Muscle of leg (tissue), 11 donors: ENCODE measurements around the gene SLC12A9. TPM values are rescaled to one million over a fixed set of nuclear protein-coding genes. Genes with fewer than 3 reads are reported as not detected.
"Not testable (repeated sequence)": the region's sequence is repeated elsewhere in the genome, so short reads cannot be mapped to it uniquely, and the experiment has no call there.

ENCODE experiments used
- DNase-seq: peaks from one replicate; pipeline ENCODE4 v3.0.0; 2013
- H3K27ac ChIP-seq: one replicate; pipeline ENCODE4 v1.5.1; 2013; ENCODE audit warnings: mild to moderate bottlenecking, low read length, control low read depth
- H3K27me3 ChIP-seq: one replicate; pipeline ENCODE4 v1.6.1; 2013; ENCODE audit warnings: low read length; ENCODE audit not compliant: control insufficient read depth, insufficient read depth
- H3K36me3 ChIP-seq: one replicate; pipeline ENCODE4 v1.6.1; 2013; ENCODE audit warnings: low read length; ENCODE audit not compliant: control insufficient read depth, insufficient read depth
- H3K4me1 ChIP-seq: one replicate; pipeline ENCODE4 v1.6.1; 2013; ENCODE audit warnings: low read length; ENCODE audit not compliant: control insufficient read depth, insufficient read depth
- H3K4me3 ChIP-seq: one replicate; pipeline ENCODE4 v1.5.1; 2013; ENCODE audit warnings: low read length, control low read depth
- H3K9me3 ChIP-seq: replicated peaks from 2 replicates; pipeline ENCODE4 v1.6.1; 2013; ENCODE audit warnings: low read depth, low read length; ENCODE audit not compliant: control insufficient read depth
- WGBS: methylation state at CpG from one replicate; pipeline ENCODE4 v1.1.5; 2013; ENCODE audit warnings: missing lambda C conversion rate; ENCODE audit not compliant: insufficient coverage; 5-methylcytosine and 5-hydroxymethylcytosine counted together
- polyA plus RNA-seq, 8 donors: library from polyadenylated mRNA; unstranded; fragments of 120-200 nt; gene quantifications; one replicate each; pipeline versions ENCODE4 v1.2.1 to v1.2.3, GENCODE V29; 2013; ENCODE audit warnings: inconsistent platforms in 1 of 8, low replicate concordance in 1 of 8; ENCODE audit not compliant: insufficient read length in 8 of 8, insufficient read depth in 1 of 8
- total RNA-seq: library from RNA; stranded (reverse); fragments of 120-200 nt; gene quantifications from one replicate; pipeline ENCODE4 v1.2.4, GENCODE V29; 2013

Gene SLC12A9
- total and polyA plus RNA-seq, 9 donors: 9.7 to 25.4 (median 18.4) TPM

DNA sequence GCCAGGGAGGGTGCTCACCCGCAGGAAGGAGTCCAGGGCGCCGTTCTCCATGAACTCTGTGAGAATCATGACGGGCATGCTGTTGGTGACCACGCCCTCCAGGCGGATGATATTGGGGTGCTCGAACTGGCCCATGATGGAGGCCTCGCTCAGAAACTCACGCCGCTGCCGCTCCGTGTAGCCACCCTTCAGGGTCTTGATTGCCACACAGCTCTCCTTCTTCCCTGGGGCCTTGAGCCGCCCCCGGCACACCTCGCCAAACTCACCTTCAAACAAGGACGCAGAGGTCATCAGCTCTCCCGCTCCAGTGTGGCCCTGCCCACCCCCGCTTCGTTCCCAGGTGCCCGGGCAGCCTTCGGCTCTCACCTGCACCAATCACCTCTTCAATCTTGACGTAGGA lies 39.8 kb upstream of the SLC12A9 start:
- Histone ChIP-seq H3K4me1 (no peaks in the 10 kb centered on the region), H3K9me3 (no peaks in the 10 kb centered on the region), H3K36me3 (peaks cover 81% of the 10 kb centered on the region), H3K4me3 (no peak overlapping the region), H3K27ac (no peak overlapping the region), H3K27me3 (no peaks in the 10 kb centered on the region)
- 94% methylated on average over 22 of the region's 22 CpGs for WGBS
- no peak for DNase-seq

DNA sequence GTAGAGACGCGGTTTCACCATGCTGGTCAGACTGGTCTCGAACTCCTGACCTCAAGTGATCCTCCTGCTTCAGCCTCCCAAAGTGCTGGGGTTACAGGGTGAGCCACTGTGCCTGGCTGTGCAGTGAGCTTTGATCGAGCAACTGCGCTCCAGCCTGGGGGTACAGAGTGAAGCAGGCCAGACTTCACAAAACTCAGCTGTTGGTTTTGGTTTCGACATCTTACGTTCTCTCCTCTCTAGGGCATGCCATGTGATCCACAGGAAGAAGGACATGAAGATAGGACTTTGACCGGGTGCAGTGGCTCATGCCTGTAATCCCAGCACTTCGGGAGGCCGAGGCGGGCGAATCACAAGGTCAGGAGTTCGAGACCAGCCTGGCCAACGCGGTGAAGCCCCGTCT lies 36.0 kb upstream of the SLC12A9 start:
- peaks cover 80% of the 10 kb centered on the region for H3K36me3 ChIP-seq
- not testable (repeated sequence) for H3K4me1 ChIP-seq, H3K4me3 ChIP-seq, H3K27ac ChIP-seq, DNase-seq, H3K27me3 ChIP-seq, H3K9me3 ChIP-seq
- 95% methylated on average over 10 of the region's 16 CpGs for WGBS

DNA sequence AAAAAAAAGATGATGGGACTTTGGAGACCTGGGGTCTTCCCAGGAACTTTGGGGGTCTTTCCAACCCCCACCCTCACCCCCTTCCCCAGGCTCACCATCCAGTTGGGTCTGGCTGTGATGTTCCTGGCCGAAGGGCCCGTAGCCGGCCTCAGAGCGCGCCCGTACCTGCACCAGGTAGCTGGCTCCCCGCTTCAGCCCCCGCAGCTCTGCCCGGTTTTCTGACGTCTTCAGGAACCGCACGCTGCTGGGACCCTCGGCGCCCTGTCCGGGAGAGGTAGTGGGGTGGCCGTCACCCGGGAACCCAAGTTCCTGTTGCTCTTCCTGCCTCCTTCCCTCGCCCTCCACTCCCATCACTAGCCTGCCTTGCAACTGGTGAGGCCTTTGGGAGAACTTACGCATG lies 35.4 kb upstream of the SLC12A9 start:
- Histone ChIP-seq H3K4me3 (no peak overlapping the region), H3K36me3 (peaks cover 85% of the 10 kb centered on the region)

DNA sequence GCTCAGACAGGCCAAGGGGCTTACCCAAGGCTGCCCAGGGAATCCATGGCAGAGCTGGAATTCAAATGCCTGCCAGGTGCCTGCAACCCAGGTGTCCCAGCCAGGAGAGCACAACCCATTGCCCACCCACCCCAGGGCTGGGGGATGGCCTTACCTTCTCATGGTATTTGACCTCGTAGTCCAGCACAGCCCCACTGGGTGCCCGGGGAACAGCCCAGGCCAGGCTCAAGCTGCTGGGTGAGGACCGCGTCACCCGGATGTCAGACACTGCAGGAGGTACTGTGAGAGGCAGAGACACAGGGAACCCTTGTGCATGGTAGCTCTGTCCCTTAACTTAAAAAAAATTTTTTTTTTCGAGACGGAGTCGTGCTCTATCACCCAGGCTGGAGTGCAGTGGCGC lies 34.1 kb upstream of the SLC12A9 start:
- 90% methylated on average over 8 of the region's 9 CpGs for WGBS
- Histone ChIP-seq H3K4me1 (no peaks in the 10 kb centered on the region), H3K27me3 (no peaks in the 10 kb centered on the region), H3K27ac (no peak overlapping the region), H3K9me3 (no peaks in the 10 kb centered on the region), H3K36me3 (peaks cover 88% of the 10 kb centered on the region), H3K4me3 (no peak overlapping the region)
- DNase-seq: no peak

More for the DNA sequence above, 35.4 kb upstream of the SLC12A9 start:
- no peaks in the 10 kb centered on the region for H3K27me3 ChIP-seq
- no peak for DNase-seq
- no peaks in the 10 kb centered on the region for H3K9me3 ChIP-seq
- no peaks in the 10 kb centered on the region for H3K4me1 ChIP-seq
- no peak overlapping the region for H3K27ac ChIP-seq
- WGBS: 95% methylated on average over 12 of the region's 19 CpGs

DNA sequence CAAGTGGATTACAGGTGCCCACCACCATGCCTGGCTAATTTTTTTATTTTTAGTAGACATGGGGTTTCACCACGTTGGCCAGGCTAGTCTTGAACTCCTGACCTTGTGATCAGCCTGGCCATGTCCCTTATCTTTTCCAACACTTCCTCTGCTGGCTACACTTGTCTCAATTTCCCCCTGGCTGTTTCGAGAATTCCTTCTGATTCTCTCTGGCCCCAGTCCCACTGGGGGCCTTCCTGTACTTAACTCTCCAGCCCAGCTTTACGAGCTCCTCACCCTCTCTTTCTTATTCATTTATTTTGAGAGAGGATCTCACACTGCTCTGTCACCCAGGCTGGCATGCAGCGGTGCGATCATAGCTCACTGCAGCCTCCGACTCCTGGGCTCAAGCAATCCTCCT lies 33.7 kb upstream of the SLC12A9 start:
- no peaks in the 10 kb centered on the region for H3K27me3 ChIP-seq
- WGBS: 86% methylated on average over 5 of the region's 6 CpGs
- no peaks in the 10 kb centered on the region for H3K4me1 ChIP-seq
- no peak overlapping the region for H3K4me3 ChIP-seq
- peaks cover 88% of the 10 kb centered on the region for H3K36me3 ChIP-seq
- DNase-seq: no peak
- no peaks in the 10 kb centered on the region for H3K9me3 ChIP-seq
- no peak overlapping the region for H3K27ac ChIP-seq

DNA sequence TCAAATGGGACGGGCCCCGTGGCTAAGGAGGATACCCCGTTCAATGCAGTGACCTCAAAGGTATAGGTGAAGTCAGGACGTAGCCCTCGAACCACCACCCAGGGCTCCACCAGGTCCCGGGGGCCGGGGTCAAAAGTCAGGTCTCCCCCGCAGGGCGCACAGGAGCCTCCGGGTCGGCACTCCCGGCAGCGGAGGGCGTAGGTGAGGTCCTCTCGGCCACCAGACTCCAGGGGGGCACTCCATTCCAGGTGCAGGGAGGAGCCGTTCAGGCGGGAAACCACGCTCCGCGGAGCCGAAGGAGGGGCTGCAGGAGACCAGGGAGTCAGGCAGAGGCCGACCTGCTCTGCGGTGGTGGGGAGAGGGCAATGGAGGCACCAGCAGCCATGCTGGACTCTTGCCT lies 32.9 kb upstream of the SLC12A9 start:
- Histone ChIP-seq H3K4me3 (no peak overlapping the region), H3K27ac (no peak overlapping the region), H3K4me1 (peaks cover 4% of the 10 kb centered on the region), H3K27me3 (no peaks in the 10 kb centered on the region), H3K36me3 (peaks cover 83% of the 10 kb centered on the region), H3K9me3 (no peaks in the 10 kb centered on the region)
- 92% methylated on average over 19 of the region's 23 CpGs for WGBS
- DNase-seq: no peak

DNA sequence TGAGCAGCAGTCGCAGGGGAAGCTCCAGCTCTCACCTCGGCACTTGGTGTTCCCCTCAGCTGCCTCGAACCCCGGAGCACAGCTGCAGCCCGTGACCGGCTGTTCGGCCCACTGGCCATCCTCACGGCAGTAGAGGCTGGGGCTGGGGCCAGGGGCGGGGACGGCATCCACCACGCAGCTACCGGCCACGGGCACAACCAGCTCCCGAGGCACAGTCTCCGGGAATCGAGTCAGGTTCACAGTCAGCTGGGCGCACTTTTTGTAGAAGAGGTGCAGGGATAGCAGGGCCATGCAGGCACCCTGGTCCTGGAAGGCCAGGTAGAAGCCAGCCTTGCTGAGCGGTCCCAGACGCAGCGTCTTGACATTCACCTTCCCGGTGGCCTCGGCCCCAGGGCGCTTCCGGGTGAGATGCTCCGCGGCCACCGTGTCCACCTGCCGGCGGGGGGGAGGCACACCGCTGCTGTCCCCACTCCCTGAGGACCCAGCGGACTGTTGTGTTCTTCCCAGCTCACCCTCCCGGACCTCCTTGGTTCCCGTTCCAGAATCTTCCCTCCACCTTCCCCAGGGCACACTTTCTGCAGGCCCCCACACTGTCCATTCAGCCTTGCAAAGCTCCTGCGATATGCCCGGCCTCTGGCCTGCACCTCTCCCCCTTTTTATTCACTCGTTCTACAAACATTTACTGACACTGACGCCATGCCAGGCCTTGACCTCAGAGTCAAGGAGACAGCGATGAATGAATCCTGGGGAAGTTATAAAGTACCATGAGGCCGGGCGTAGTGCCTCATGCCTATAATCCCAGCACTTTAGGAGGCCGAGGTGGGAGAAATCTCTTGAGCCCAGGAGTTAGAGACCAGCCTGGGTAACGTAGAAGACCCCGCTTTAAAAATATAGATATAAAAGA lies 30.0 kb upstream of the SLC12A9 start:
- WGBS: 92% methylated on average over 35 of the region's 43 CpGs
- H3K4me1 ChIP-seq: peaks cover 22% of the 10 kb centered on the region
- H3K36me3 ChIP-seq: peaks cover 60% of the 10 kb centered on the region
- H3K9me3 ChIP-seq: no peaks in the 10 kb centered on the region
- DNase-seq: no peak
- no peak overlapping the region for H3K4me3 ChIP-seq
- H3K27ac ChIP-seq: no peak overlapping the region
- H3K27me3 ChIP-seq: no peaks in the 10 kb centered on the region

DNA sequence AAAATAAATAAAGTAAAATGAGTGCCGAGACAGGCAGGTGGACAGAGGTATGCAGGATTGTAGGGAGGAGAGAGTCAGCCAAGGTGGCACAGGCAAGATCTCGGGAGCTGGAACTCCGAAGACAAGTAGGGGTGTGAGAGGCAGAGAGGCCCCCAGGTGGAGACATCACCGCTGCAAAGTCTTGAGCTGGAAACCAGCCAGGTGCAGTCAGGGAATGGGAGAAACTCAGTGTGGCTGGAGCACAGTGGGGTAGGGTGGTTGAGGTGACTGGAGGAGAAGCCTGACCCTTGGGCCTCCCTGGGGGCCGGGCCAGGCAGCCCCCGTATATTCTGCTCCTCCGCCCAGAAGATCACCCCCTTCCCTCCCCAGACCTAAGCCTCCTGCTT lies 29.4 kb upstream of the SLC12A9 start:
- Histone ChIP-seq H3K36me3 (peaks cover 55% of the 10 kb centered on the region), H3K4me3 (no peak overlapping the region), H3K27me3 (peaks cover 5% of the 10 kb centered on the region), H3K27ac (no peak overlapping the region), H3K9me3 (no peaks in the 10 kb centered on the region), H3K4me1 (peaks cover 25% of the 10 kb centered on the region)
- DNase-seq: no peak
- 61% methylated on average over 4 of the region's 7 CpGs for WGBS

DNA sequence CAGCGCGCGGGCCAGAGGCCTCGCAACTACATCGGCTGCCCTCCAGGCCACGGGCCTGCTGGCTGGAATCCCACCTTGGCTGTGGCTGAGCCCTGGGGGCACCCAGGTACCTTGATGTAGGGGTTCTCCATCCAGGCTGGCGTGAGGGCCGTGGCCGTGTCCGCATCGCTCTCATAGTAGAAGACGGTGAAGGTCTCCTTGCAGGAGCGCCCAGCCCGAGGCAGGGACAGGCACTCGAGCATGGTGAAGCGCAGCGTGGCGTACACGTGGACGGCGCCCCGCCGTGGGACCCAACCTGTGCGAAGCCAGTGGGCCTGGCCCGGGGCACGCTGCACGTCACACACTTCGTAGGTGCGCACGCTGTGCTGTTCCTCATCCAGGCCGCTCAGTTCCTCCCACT lies 29.0 kb upstream of the SLC12A9 start:
- H3K36me3 ChIP-seq: peaks cover 51% of the 10 kb centered on the region
- H3K27me3 ChIP-seq: peaks cover 7% of the 10 kb centered on the region
- no peak overlapping the region for H3K27ac ChIP-seq
- H3K4me1 ChIP-seq: peaks cover 27% of the 10 kb centered on the region
- WGBS: 88% methylated on average over 31 of the region's 31 CpGs
- H3K4me3 ChIP-seq: no peak overlapping the region
- DNase-seq: no peak
- no peaks in the 10 kb centered on the region for H3K9me3 ChIP-seq

DNA sequence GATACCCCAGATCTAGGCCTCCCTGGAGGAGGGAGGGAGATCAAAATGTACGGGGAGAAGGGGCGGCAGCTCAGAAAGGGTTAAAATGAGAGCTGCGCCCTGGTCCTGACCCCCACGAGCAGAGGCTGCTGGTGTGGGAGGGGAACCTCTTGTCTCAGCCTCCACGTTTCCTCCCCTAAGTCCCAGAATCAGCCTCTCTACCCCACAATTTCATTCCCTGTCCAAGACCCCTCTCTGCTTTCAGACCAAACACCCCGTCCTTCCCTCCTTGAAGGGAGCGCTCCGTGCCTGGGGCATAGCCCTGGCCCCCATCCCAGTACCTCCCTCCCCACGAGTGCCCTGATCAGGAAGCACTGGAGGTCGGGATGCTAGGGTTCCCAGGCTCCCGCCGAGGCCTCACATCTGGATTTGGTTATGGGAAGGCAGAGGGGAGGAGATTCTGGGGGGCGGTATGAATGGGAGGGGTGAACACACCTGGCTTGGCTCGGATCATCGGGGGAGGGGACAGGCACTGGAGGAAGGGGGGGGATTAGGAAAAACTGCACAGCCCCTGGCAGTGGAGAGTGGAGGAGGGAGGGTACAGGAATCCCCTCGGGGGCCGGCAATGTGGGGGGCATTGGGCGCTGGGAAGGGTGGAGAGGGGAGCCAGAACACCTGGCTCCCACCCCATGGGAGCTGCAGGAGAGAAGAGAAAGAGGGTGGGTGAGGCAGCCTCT lies 27.9 kb upstream of the SLC12A9 start:
- no peak for DNase-seq
- 11% methylated on average over 8 of the region's 18 CpGs for WGBS
- Histone ChIP-seq H3K4me3 (peak overlapping the region; percentile 83), H3K27ac (no peak overlapping the region), H3K9me3 (no peaks in the 10 kb centered on the region), H3K4me1 (peaks cover 29% of the 10 kb centered on the region), H3K36me3 (peaks cover 40% of the 10 kb centered on the region), H3K27me3 (peaks cover 10% of the 10 kb centered on the region)
